GM12801 (cell line): ENCODE measurements around the gene NDUFA12.

ENCODE experiments used
- TF ChIP-seq, protein P1 (sequence below): IDR thresholded peaks from one replicate; pipeline ENCODE4 v1.5.1; 2011; ENCODE audit warnings: control low read depth; ENCODE audit not compliant: insufficient read length; ENCODE audit errors: extremely low read depth

The NDUFA12 gene

DNA sequence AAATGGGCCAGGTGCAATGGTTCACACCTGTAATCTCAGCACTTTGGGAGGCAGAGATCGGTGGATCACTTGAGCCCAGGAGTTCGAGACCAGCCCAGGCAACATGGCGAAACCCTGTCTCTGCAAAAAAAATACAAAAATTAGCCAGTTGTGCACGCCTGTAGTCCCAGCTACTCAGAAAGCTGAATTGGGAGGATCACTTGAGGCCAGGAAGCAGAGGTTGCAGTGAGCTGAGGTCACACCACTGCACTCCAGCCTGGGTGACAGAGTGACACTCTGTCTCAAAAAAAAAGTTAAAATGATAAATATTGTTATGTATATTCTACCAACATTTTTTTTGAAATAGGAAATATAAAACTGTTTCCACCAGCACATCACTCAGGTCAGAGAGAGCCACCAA is 64.9 kb downstream of the NDUFA12 start:
- TF ChIP-seq, protein P1, sequence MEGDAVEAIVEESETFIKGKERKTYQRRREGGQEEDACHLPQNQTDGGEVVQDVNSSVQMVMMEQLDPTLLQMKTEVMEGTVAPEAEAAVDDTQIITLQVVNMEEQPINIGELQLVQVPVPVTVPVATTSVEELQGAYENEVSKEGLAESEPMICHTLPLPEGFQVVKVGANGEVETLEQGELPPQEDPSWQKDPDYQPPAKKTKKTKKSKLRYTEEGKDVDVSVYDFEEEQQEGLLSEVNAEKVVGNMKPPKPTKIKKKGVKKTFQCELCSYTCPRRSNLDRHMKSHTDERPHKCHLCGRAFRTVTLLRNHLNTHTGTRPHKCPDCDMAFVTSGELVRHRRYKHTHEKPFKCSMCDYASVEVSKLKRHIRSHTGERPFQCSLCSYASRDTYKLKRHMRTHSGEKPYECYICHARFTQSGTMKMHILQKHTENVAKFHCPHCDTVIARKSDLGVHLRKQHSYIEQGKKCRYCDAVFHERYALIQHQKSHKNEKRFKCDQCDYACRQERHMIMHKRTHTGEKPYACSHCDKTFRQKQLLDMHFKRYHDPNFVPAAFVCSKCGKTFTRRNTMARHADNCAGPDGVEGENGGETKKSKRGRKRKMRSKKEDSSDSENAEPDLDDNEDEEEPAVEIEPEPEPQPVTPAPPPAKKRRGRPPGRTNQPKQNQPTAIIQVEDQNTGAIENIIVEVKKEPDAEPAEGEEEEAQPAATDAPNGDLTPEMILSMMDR: no peak

DNA sequence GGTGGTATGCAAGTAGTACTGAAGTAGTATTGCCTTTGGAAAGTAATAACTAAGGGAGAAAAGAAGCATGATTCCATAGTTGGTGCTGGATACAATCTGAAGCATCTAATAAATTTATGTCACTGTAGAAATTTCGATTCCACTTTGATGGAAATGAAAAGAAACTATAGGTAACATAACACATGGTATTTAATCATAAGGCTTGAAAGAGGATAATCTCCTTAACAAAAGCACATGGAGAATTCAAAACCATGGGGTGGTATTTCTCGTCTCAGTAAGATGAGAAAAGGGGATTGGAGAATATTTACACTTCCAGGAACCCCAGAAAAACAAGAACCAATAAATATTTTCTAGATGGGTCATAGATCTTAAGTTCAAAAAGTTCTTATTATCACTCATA is 72.7 kb downstream of the NDUFA12 start:
- TF ChIP-seq, protein P1: no peak

DNA sequence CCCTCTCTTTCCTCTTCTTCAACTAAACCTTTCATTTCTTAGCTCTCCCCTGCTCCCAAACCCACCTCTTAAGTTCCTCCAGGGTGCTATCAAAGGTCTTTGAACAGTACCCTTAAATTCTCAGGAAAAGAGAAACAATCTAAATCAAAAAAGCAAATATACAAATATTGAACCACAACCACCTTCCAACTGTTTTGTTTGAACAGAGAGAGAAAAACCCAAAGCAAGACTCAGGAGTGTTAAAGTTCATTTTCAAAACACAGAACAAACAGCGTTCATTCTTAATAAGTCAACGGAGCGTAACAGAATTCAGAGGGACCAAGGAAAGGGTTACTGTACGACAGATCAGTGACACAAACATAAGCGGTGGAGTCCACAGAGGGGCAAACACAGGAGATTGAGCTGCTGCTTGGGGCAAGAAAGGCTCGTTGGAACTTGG is 73.3 kb downstream of the NDUFA12 start:
- TF ChIP-seq, protein P1: no peak

DNA sequence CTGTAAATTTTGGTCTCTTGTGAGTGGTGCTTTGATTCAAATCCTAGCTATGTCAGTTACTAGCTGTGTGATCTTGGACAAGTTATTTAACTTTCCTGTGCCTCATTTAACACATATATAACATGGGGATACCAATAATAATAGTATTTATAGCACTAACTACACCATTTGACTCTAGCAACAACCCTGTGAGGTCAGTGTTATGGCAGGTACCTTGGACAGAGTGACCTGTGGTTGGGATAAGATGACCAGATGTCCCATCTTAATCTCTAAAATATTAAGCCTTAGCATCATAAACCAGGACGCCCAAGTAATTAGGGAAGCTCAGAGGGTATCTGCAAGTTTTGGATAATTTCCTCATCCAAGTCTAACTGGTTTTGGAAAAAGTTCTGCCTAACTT is 73.7 kb downstream of the NDUFA12 start:
- TF ChIP-seq, protein P1: no peak

DNA sequence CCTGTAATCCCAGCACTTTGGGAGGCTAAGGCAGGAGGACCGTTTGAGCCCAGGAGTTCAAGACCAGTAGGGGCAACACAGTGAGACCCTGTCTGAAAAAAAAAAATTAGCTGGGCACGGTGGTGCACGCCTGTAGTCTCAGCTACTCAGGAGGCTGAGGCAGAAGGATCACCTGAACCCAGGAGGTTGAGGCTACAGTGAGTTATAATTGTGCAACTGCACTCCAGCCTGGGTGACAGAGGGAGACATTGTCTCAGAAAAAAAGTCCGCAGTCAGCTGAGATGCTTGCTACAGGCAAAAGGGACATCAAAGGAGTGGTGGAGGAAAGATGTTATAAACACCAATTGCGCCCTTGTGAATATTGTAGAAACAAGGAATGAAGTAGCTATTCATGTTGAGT is 77.8 kb downstream of the NDUFA12 start:
- TF ChIP-seq, protein P1: no peak

DNA sequence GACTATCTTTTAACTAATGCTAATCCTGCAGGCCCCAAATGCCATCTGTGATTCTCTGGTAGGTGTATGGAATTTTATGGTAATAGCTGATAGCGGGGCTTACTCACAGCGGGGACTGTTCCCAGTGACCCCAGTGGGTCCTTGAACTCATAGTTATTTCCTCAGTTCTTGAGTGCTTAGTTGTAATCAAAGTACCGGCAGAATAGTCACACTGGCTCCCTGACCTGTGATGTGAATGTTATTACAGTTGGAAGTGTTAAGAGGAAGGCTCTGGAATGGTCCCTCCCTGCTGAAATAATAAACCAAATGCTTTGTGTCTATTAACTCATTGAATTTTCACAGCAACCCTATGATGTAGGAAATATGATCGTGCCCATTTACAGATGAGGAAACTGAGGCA is 78.3 kb downstream of the NDUFA12 start:
- TF ChIP-seq, protein P1: no peak

DNA sequence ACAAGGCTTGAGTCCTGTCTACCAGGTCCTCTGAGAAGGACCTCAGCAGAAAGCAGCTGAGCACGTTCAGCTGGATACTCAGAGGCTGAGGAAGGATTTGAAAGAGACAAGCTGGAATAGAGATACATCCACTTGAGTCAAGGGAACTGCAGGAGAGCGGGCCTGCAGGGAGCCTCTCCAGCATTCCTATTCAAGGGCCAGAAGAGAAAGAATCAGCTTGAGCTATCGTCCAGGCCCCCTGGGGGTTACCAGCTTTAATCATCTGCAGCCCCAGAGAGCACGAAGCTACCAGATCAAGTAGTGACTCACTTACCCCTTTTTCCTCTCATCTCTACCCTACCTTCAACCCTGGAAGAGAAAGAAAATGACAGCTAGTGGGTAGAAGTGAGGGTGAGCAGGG is 80.9 kb downstream of the NDUFA12 start:
- TF ChIP-seq, protein P1: no peak
